Measurements from ENCODE around the gene UBE2G2.

DNA sequence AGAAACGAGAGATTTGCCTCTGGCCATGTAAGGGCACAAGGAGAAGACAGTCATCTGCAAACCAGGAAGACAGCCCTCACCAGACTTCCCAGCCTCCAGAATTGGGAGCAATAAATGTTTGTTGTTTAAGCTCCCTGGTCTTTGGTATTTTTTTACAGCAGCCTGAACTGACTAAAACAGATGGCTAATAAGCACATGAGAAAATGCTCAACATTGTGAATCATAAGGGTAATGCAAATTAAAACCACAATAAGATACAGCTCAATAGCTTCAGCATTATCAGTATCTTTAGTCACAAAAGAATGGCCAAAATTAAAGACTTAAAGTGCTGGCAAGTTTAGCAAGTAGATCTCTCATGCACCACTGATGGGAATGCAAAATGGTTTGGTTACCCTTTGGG lies 11.7 kb downstream of the UBE2G2 start:
- TF ChIP-seq, protein P1, sequence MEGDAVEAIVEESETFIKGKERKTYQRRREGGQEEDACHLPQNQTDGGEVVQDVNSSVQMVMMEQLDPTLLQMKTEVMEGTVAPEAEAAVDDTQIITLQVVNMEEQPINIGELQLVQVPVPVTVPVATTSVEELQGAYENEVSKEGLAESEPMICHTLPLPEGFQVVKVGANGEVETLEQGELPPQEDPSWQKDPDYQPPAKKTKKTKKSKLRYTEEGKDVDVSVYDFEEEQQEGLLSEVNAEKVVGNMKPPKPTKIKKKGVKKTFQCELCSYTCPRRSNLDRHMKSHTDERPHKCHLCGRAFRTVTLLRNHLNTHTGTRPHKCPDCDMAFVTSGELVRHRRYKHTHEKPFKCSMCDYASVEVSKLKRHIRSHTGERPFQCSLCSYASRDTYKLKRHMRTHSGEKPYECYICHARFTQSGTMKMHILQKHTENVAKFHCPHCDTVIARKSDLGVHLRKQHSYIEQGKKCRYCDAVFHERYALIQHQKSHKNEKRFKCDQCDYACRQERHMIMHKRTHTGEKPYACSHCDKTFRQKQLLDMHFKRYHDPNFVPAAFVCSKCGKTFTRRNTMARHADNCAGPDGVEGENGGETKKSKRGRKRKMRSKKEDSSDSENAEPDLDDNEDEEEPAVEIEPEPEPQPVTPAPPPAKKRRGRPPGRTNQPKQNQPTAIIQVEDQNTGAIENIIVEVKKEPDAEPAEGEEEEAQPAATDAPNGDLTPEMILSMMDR (IDR thresholded peaks at IDR 0.05): no peak
- no peak for TF ChIP-seq POLR2A (IDR thresholded peaks at IDR 0.05)

Data from heart left ventricle (tissue), 13 donors.